Measurements from ENCODE around the gene POLR3GL.
A peak's percentile ranks its signal among the peaks of the same experiment; 100 is the strongest.
"Not testable (repeated sequence)": the region's sequence is repeated elsewhere in the genome, so short reads cannot be mapped to it uniquely, and the experiment has no call there.

Gene POLR3GL

GRCh38 chr1:146022403-146023127 is 58.1 kb downstream of the POLR3GL start:
- H3K27me3 ChIP-seq (replicated peaks in 2 of 5; ENCODE audit: control insufficient read depth in 4 of 5, insufficient read depth in 5 of 5, low read length in 4 of 5), result peaks cover 4 to 34% (median 26%) of the 10 kb centered on the region in 5 experiments
- no peak for DNase-seq
- peaks cover 0 to 12% (median 10%) of the 10 kb centered on the region in 4 experiments for H3K4me1 ChIP-seq (ENCODE audit: control extremely low read depth in 1 of 4, control insufficient read depth in 4 of 4, insufficient read depth in 4 of 4, low read length in 3 of 4)
- 89% methylated on average over 3 of the region's 7 CpGs for WGBS (ENCODE audit: insufficient coverage)
- ChIA-PET POLR2A (no interaction called here), CTCF (interaction anchor here (1.2 to 4.5 kb wide), 4 partner anchors 10 to 177 kb away, joined by 4 to 17 read pairs (median 12); partner anchors contain the start of gene NUDT17)
- H3K36me3 ChIP-seq (ENCODE audit: control insufficient read depth in 4 of 4, insufficient read depth in 4 of 4, low read length in 3 of 4), result no peaks in the 10 kb centered on the region
- no peak overlapping the region for H3K4me3 ChIP-seq (ENCODE audit: control insufficient read depth in 1 of 7, extremely low read depth in 1 of 7, insufficient read depth in 4 of 7, low read depth in 2 of 7, low read length in 6 of 7)
- H3K9me3 ChIP-seq (ENCODE audit: control extremely low read depth in 1 of 5, control insufficient read depth in 4 of 5, insufficient read depth in 2 of 5, low read depth in 1 of 5, low read length in 4 of 5), result no peaks in the 10 kb centered on the region
- no peak overlapping the region for H3K27ac ChIP-seq (ENCODE audit: insufficient read depth in 1 of 2, low read depth in 1 of 2, low read length in 2 of 2, poor library complexity in 1 of 2, severe bottlenecking in 2 of 2)

GRCh38 chr1:146025787-146026495 is 61.5 kb downstream of the POLR3GL start:
- not testable (repeated sequence) for H3K27me3 ChIP-seq (replicated peaks in 2 of 5; ENCODE audit: control insufficient read depth in 4 of 5, insufficient read depth in 5 of 5, low read length in 4 of 5); H3K4me1 ChIP-seq (ENCODE audit: control extremely low read depth in 1 of 4, control insufficient read depth in 4 of 4, insufficient read depth in 4 of 4, low read length in 3 of 4); H3K27ac ChIP-seq (ENCODE audit: insufficient read depth in 1 of 2, low read depth in 1 of 2, low read length in 2 of 2, poor library complexity in 1 of 2, severe bottlenecking in 2 of 2); H3K36me3 ChIP-seq (ENCODE audit: control insufficient read depth in 4 of 4, insufficient read depth in 4 of 4, low read length in 3 of 4); H3K9me3 ChIP-seq (ENCODE audit: control extremely low read depth in 1 of 5, control insufficient read depth in 4 of 5, insufficient read depth in 2 of 5, low read depth in 1 of 5, low read length in 4 of 5); DNase-seq
- 100% methylated on average over 1 of the region's 2 CpGs for WGBS (ENCODE audit: insufficient coverage)
- POLR2A ChIA-PET, result interaction anchor here (0.6 to 0.7 kb wide), 2 partner anchors 110 to 1883 kb away, joined by 5 to 6 read pairs; no protein-coding TSS in a partner anchor
- CTCF ChIA-PET, result interaction anchor here (1.2 to 1.7 kb wide), 2 partner anchors 47 to 179 kb away, joined by 3 read pairs; no protein-coding TSS in a partner anchor
- H3K4me3 ChIP-seq (ENCODE audit: control insufficient read depth in 1 of 7, extremely low read depth in 1 of 7, insufficient read depth in 4 of 7, low read depth in 2 of 7, low read length in 6 of 7), result peak overlapping the region in 1 of 7 experiments; percentile 8

- 100% methylated on average over 1 of the region's 1 CpG for WGBS (ENCODE audit: insufficient coverage)
- H3K4me1 ChIP-seq (ENCODE audit: control extremely low read depth in 1 of 4, control insufficient read depth in 4 of 4, insufficient read depth in 4 of 4, low read length in 3 of 4); H3K27me3 ChIP-seq (replicated peaks in 2 of 5; ENCODE audit: control insufficient read depth in 4 of 5, insufficient read depth in 5 of 5, low read length in 4 of 5); H3K4me3 ChIP-seq (ENCODE audit: control insufficient read depth in 1 of 7, extremely low read depth in 1 of 7, insufficient read depth in 4 of 7, low read depth in 2 of 7, low read length in 6 of 7); DNase-seq; H3K9me3 ChIP-seq (ENCODE audit: control extremely low read depth in 1 of 5, control insufficient read depth in 4 of 5, insufficient read depth in 2 of 5, low read depth in 1 of 5, low read length in 4 of 5); H3K36me3 ChIP-seq (ENCODE audit: control insufficient read depth in 4 of 4, insufficient read depth in 4 of 4, low read length in 3 of 4); POLR2A ChIA-PET; H3K27ac ChIP-seq (ENCODE audit: insufficient read depth in 1 of 2, low read depth in 1 of 2, low read length in 2 of 2, poor library complexity in 1 of 2, severe bottlenecking in 2 of 2): not testable (repeated sequence)
- CTCF ChIA-PET, result interaction anchor here (0.7 to 1.7 kb wide), 3 partner anchors 28 to 180 kb away, joined by 3 read pairs; no protein-coding TSS in a partner anchor
These were observed 62.2 kb downstream of the POLR3GL start for GRCh38 chr1:146026650-146027049.

Measured in common myeloid progenitor, CD34-positive (primary cell).